Measurements from ENCODE around the gene RHPN2.

DNA sequence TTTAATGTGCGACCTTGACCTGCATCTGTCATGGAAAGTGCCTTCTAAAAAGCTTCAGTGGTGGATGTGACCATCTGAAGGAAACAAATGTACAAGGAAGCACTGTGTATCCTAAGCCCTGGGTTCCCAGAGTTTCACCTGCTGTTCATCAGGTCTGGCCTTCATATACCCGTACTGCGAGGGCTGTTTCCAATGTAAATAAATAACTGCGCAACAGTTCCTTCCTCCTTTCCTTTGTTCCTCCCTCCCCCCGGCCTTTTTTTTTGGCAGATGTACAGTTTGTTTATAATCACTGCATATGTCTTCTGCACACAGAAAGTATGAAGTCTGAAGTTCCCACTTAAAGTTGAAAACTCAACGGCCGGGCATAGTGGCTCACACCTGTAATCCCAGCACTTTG lies 87.4 kb downstream of the RHPN2 start:
- no peak for TF ChIP-seq MXI1 (IDR thresholded peaks at IDR 0.05; ENCODE audit: borderline replicate concordance, low read depth, low read length)
- no peak for TF ChIP-seq NBN (conservative IDR thresholded peaks at IDR 0.05)
- no peak for TF ChIP-seq REXO4 (CRISPR knock-in tag; IDR thresholded peaks at IDR 0.05; ENCODE audit: borderline replicate concordance)
- TF ChIP-seq, protein P1, sequence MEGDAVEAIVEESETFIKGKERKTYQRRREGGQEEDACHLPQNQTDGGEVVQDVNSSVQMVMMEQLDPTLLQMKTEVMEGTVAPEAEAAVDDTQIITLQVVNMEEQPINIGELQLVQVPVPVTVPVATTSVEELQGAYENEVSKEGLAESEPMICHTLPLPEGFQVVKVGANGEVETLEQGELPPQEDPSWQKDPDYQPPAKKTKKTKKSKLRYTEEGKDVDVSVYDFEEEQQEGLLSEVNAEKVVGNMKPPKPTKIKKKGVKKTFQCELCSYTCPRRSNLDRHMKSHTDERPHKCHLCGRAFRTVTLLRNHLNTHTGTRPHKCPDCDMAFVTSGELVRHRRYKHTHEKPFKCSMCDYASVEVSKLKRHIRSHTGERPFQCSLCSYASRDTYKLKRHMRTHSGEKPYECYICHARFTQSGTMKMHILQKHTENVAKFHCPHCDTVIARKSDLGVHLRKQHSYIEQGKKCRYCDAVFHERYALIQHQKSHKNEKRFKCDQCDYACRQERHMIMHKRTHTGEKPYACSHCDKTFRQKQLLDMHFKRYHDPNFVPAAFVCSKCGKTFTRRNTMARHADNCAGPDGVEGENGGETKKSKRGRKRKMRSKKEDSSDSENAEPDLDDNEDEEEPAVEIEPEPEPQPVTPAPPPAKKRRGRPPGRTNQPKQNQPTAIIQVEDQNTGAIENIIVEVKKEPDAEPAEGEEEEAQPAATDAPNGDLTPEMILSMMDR (CRISPR knock-in tag; IDR thresholded peaks at IDR 0.05) = no peak
- TF ChIP-seq ZZZ3 (CRISPR knock-in tag; IDR thresholded peaks at IDR 0.05; ENCODE audit: borderline replicate concordance) = no peak
- TF ChIP-seq GTF2F1 (IDR thresholded peaks at IDR 0.05; ENCODE audit: low read length) = no peak
- TF ChIP-seq SP2 (CRISPR knock-in tag; IDR thresholded peaks at IDR 0.05) = no peak
- TF ChIP-seq ZMYM2 (CRISPR knock-in tag; IDR thresholded peaks at IDR 0.05) = no peak
- no peak for TF ChIP-seq RNF2 (conservative IDR thresholded peaks at IDR 0.05; ENCODE audit: low read depth)
- no peak for TF ChIP-seq ZNF3 (CRISPR knock-in tag; IDR thresholded peaks at IDR 0.05)
- TF ChIP-seq, protein P2, sequence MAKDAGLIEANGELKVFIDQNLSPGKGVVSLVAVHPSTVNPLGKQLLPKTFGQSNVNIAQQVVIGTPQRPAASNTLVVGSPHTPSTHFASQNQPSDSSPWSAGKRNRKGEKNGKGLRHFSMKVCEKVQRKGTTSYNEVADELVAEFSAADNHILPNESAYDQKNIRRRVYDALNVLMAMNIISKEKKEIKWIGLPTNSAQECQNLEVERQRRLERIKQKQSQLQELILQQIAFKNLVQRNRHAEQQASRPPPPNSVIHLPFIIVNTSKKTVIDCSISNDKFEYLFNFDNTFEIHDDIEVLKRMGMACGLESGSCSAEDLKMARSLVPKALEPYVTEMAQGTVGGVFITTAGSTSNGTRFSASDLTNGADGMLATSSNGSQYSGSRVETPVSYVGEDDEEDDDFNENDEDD (CRISPR knock-in tag; IDR thresholded peaks at IDR 0.05; ENCODE audit: borderline replicate concordance) = no peak
- TF ChIP-seq TBL1XR1 (IDR thresholded peaks at IDR 0.05; ENCODE audit: borderline replicate concordance, low read length, partially characterized antibody) = no peak

All from HepG2 (cell line).